Suprapubic skin (tissue), 3 donors: ENCODE measurements around the gene MORF4L2.

Experiments used
- CTCF ChIP-seq, 2 donors: fragments of 200-600 bp in 1 of 2; fragments of 450-650 bp in 1 of 2; sonication (generic) in 1 of 2; IDR thresholded peaks; one replicate each; pipeline ENCODE4 v1.5.1; 2016 to 2019; ENCODE audit warnings: antibody characterized with exemption in 2 of 2, mild to moderate bottlenecking in 1 of 2, moderate library complexity in 1 of 2
- EP300 ChIP-seq: sonication (generic); formaldehyde crosslinking; IDR thresholded peaks from one replicate; pipeline ENCODE4 v1.6.1; 2017; ENCODE audit warnings: antibody characterized with exemption
- POLR2A ChIP-seq, 2 donors: fragments of 450-650 bp; IDR thresholded peaks; one replicate each; pipeline ENCODE4 v1.6.1; 2017; ENCODE audit warnings: antibody characterized with exemption in 2 of 2, mild to moderate bottlenecking in 2 of 2, moderate library complexity in 2 of 2

- no peak for TF ChIP-seq CTCF (IDR thresholded peaks at IDR 0.05)
- TF ChIP-seq EP300 = no peak
- TF ChIP-seq POLR2A (IDR thresholded peaks at IDR 0.05) = no peak
Measured at GRCh38 chrX:103722505-103722904, 36.0 kb upstream of the MORF4L2 start.
